ENCODE measurements around the gene EIF1. TPM values are rescaled to one million over a fixed set of nuclear protein-coding genes. Genes with fewer than 3 reads are reported as not detected.

Gene EIF1
- total and polyA plus RNA-seq, 2 of the 8 experiments (the other 6 are each of a cell fraction or from before 2014, with no cell fraction given), result 175 to 539 TPM

- Histone ChIP-seq H2AFZ (ENCODE audit: low read length) (no peak overlapping the region), H4K20me1 (replicated peaks in 1 of 2; ENCODE audit: control insufficient read depth in 1 of 2, insufficient read depth in 2 of 2, low read length in 2 of 2) (peaks cover 0 to 2% of the 10 kb centered on the region in 2 experiments), H2BK12ac (ENCODE audit: low read depth, low read length) (no peak overlapping the region), H3K79me2 (ENCODE audit: control insufficient read depth in 1 of 2, insufficient read depth in 2 of 2, low read length in 2 of 2) (no peaks in the 10 kb centered on the region), H3K79me1 (ENCODE audit: low read depth, low read length) (no peaks in the 10 kb centered on the region), H4K8ac (ENCODE audit: extremely low read depth, insufficient read depth, low read length) (no peak overlapping the region), H3K27me3 (replicated peaks in 1 of 4; ENCODE audit: control insufficient read depth in 3 of 4, extremely low read depth in 1 of 4, insufficient read depth in 3 of 4, low read length in 3 of 4) (no peaks in the 10 kb centered on the region), H3K23ac (ENCODE audit: insufficient read length) (no peak overlapping the region), H3K56ac (replicated peaks; ENCODE audit: insufficient read length, low read depth, low read length) (no peak overlapping the region), H3K27ac (ENCODE audit: low read depth, low read length) (no peak overlapping the region), H3K9ac (replicated peaks in 1 of 4; ENCODE audit: extremely low read depth in 1 of 4, low read depth in 3 of 4, low read length in 3 of 4) (no peak overlapping the region), H2BK20ac (ENCODE audit: low read length) (no peak overlapping the region), H3K4me3 (ENCODE audit: extremely low read depth in 1 of 4, insufficient read depth in 2 of 4, low read depth in 3 of 4, low read length in 4 of 4) (no peak overlapping the region), H3K36me3 (ENCODE audit: control insufficient read depth in 2 of 4, insufficient read depth in 4 of 4, low read length in 3 of 4) (no peaks in the 10 kb centered on the region), H3K18ac (ENCODE audit: extremely low read depth, low read length) (no peak overlapping the region), H2BK15ac (ENCODE audit: low read length) (no peak overlapping the region), H3K4me1 (replicated peaks in 1 of 4; ENCODE audit: control insufficient read depth in 3 of 4, insufficient read depth in 4 of 4, low read length in 3 of 4) (peaks cover 0 to 2% (median 0%) of the 10 kb centered on the region in 4 experiments; a peak in 3 of 7 replicates), H3K23me2 (ENCODE audit: low read depth, low read length) (no peaks in the 10 kb centered on the region), H4K5ac (ENCODE audit: insufficient read length, low read depth, low read length) (no peak overlapping the region), H2BK5ac (ENCODE audit: low read depth, low read length) (no peak overlapping the region), H3K4me2 (ENCODE audit: insufficient read depth in 1 of 2, low read depth in 2 of 2, low read length in 2 of 2) (no peak overlapping the region), H3K9me3 (ENCODE audit: insufficient read depth in 2 of 2, low read depth in 1 of 2, low read length in 1 of 2) (no peaks in the 10 kb centered on the region), H4K91ac (replicated peaks; ENCODE audit: insufficient read length, low read length) (no peak overlapping the region), H3K4ac (replicated peaks; ENCODE audit: insufficient read length, low read depth, low read length) (no peak overlapping the region), H2BK120ac (replicated peaks; ENCODE audit: low read depth, low read length) (no peak overlapping the region), H2AK5ac (ENCODE audit: low read depth, low read length) (no peak overlapping the region), H3K14ac (ENCODE audit: insufficient read length) (no peak overlapping the region)
- TF ChIP-seq, protein P1, sequence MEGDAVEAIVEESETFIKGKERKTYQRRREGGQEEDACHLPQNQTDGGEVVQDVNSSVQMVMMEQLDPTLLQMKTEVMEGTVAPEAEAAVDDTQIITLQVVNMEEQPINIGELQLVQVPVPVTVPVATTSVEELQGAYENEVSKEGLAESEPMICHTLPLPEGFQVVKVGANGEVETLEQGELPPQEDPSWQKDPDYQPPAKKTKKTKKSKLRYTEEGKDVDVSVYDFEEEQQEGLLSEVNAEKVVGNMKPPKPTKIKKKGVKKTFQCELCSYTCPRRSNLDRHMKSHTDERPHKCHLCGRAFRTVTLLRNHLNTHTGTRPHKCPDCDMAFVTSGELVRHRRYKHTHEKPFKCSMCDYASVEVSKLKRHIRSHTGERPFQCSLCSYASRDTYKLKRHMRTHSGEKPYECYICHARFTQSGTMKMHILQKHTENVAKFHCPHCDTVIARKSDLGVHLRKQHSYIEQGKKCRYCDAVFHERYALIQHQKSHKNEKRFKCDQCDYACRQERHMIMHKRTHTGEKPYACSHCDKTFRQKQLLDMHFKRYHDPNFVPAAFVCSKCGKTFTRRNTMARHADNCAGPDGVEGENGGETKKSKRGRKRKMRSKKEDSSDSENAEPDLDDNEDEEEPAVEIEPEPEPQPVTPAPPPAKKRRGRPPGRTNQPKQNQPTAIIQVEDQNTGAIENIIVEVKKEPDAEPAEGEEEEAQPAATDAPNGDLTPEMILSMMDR (IDR thresholded peaks at IDR 0.05; ENCODE audit: control extremely low read depth in 1 of 3, insufficient read depth in 1 of 3, low read depth in 1 of 3, low read length in 3 of 3), result no peak
- TF ChIP-seq, protein P2, sequence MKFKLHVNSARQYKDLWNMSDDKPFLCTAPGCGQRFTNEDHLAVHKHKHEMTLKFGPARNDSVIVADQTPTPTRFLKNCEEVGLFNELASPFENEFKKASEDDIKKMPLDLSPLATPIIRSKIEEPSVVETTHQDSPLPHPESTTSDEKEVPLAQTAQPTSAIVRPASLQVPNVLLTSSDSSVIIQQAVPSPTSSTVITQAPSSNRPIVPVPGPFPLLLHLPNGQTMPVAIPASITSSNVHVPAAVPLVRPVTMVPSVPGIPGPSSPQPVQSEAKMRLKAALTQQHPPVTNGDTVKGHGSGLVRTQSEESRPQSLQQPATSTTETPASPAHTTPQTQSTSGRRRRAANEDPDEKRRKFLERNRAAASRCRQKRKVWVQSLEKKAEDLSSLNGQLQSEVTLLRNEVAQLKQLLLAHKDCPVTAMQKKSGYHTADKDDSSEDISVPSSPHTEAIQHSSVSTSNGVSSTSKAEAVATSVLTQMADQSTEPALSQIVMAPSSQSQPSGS (IDR thresholded peaks at IDR 0.05; ENCODE audit: low read length), result no peak
- TF ChIP-seq SIN3A (conservative IDR thresholded peaks at IDR 0.05 in 1 of 2, IDR thresholded peaks at IDR 0.05 in 1 of 2; ENCODE audit: low read depth in 1 of 2, low read length in 2 of 2) (no peak), SP2 (IDR thresholded peaks at IDR 0.05; ENCODE audit: low read length) (no peak), CHD2 (IDR thresholded peaks at IDR 0.05; ENCODE audit: low read length) (no peak), RBBP5 (IDR thresholded peaks at IDR 0.05; ENCODE audit: borderline replicate concordance, low read depth, low read length) (no peak), EGR1 (IDR thresholded peaks at IDR 0.05; ENCODE audit: borderline replicate concordance, low read depth, low read length) (no peak), GTF2F1 (IDR thresholded peaks at IDR 0.05; ENCODE audit: borderline replicate concordance, low read depth, low read length) (no peak)
- CTCF ChIA-PET (ENCODE audit: partially characterized antibody), result interaction anchor here (1.5 to 1.9 kb wide), 2 partner anchors 10 to 26 kb away, joined by 5 to 7 read pairs; no protein-coding TSS in a partner anchor
- DNase-seq (ENCODE audit: low read depth in 1 of 2, low spot score in 2 of 2), result no peak
- no peak for FAIRE-seq
- POLR2A ChIA-PET (ENCODE audit: partially characterized antibody), result interaction anchor here (1.7 to 18.3 kb wide), 3 partner anchors 13 to 30 kb away, joined by 6 to 215 read pairs (median 29); partner anchors contain the start of genes EIF1 and HAP1
- 94% methylated on average over 7 of the region's 7 CpGs; no CpG with 5 or more reads in 1 of the 2 experiments for WGBS, 2 experiments (ENCODE audit: extremely low coverage in 1 of 2, insufficient coverage in 1 of 2, insufficient read length in 1 of 2, insufficient replicate concordance in 2 of 2, low coverage in 1 of 2, low lambda C conversion rate in 2 of 2, missing lambda C conversion rate in 1 of 2)
Measured at GRCh38 chr17:41722231-41722630, 33.5 kb downstream of the EIF1 start.
